Prostate gland (tissue), 2 donors: Measurements from ENCODE around the gene NUBP2. TPM values are rescaled to one million over a fixed set of nuclear protein-coding genes. Genes with fewer than 3 reads are reported as not detected.

Experiments
- DNase-seq: peaks from one replicate; pipeline ENCODE4 v3.0.0-alpha.2; 2019; ENCODE audit warnings: low spot score
- H3K27ac ChIP-seq, 2 donors: fragments of 200-600 bp; sonication (generic); 2 replicates each; pipeline ENCODE4 v1.5.1; 2017 to 2019
- H3K27me3 ChIP-seq: fragments of 200-600 bp; sonication (generic); replicated peaks from 2 replicates; pipeline ENCODE4 v1.5.1; 2019; ENCODE audit not compliant: insufficient read depth
- H3K36me3 ChIP-seq, 2 donors: fragments of 200-600 bp; sonication (generic); 1 replicate in 1 of 2; 2 replicates in 1 of 2; pipeline versions ENCODE4 v1.5.1 to v1.8.1; 2017 to 2019
- H3K4me1 ChIP-seq: fragments of 200-600 bp; sonication (generic); replicated peaks from 2 replicates; pipeline ENCODE4 v1.5.1; 2019
- H3K4me3 ChIP-seq, 2 donors: fragments of 200-600 bp; sonication (generic); 2 replicates each; pipeline ENCODE4 v1.5.1; 2017 to 2019
- H3K9me3 ChIP-seq: fragments of 200-600 bp; sonication (generic); 2 replicates; pipeline ENCODE4 v1.5.1; 2017
- CTCF ChIP-seq, 4 experiments: fragments of 200-600 bp in 2 of 4; fragments of 450-650 bp in 2 of 4; sonication (generic) in 2 of 4; IDR thresholded peaks; 1 replicate in 3 of 4; 2 replicates in 1 of 4; pipeline ENCODE4 v1.5.1; 2016 to 2019; ENCODE audit warnings: antibody characterized with exemption in 4 of 4, mild to moderate bottlenecking in 2 of 4, moderate library complexity in 2 of 4
- POLR2A ChIP-seq: fragments of 450-650 bp; IDR thresholded peaks from one replicate; pipeline ENCODE4 v1.6.1; 2016; ENCODE audit warnings: antibody characterized with exemption, mild to moderate bottlenecking
- POLR2AphosphoS5 ChIP-seq: sonication (generic); formaldehyde crosslinking; IDR thresholded peaks from one replicate; pipeline ENCODE4 v1.6.1; 2017; ENCODE audit warnings: antibody characterized with exemption
- WGBS: methylation state at CpG from one replicate; pipeline ENCODE4 v1.1.5; 2018; 5-methylcytosine and 5-hydroxymethylcytosine counted together
- intact Hi-C: fragments of 100-400 bp; cut with DNase I; formaldehyde crosslinking; loops from one replicate; pipeline ENCODE4 v1.14.2; 2022
- total RNA-seq, 2 donors: library from RNA; depleted of rRNA; stranded (reverse); fragments of >200 nt; gene quantifications; one replicate each; pipeline ENCODE4 v1.1.0, GENCODE V29; 2016

Gene NUBP2
- total RNA-seq, 2 donors from 2014 or later = 98.4 to 233 TPM

GRCh38 chr16:1740781-1741490, 41.8 kb upstream of the NUBP2 start:
- 90% methylated on average over 30 of the region's 30 CpGs for WGBS
- Histone ChIP-seq H3K9me3 (no peaks in the 10 kb centered on the region), H3K27ac (no peak overlapping the region), H3K36me3 (no peaks in the 10 kb centered on the region), H3K4me3 (no peak overlapping the region), H3K4me1 (no peaks in the 10 kb centered on the region), H3K27me3 (no peaks in the 10 kb centered on the region)
- intact Hi-C loops = no loop called here
- TF ChIP-seq POLR2AphosphoS5 (no peak), CTCF (IDR thresholded peaks at IDR 0.05) (no peak), POLR2A (no peak)
- no peak for DNase-seq

- 93% methylated on average over 18 of the region's 19 CpGs for WGBS
- intact Hi-C loops = no loop called here
- H3K4me3 ChIP-seq = no peak overlapping the region
Measured at GRCh38 chr16:1741553-1742165, 41.1 kb upstream of the NUBP2 start.

GRCh38 chr16:1743376-1744337, 39.1 kb upstream of the NUBP2 start:
- Histone ChIP-seq H3K4me3 (no peak overlapping the region), H3K36me3 (peaks cover 6 to 7% of the 10 kb centered on the region in 2 donors), H3K27me3 (no peaks in the 10 kb centered on the region), H3K9me3 (no peaks in the 10 kb centered on the region), H3K4me1 (no peaks in the 10 kb centered on the region), H3K27ac (no peak overlapping the region)
- TF ChIP-seq CTCF (IDR thresholded peaks at IDR 0.05) (no peak), POLR2A (no peak), POLR2AphosphoS5 (no peak)
- no peak for DNase-seq
- WGBS = 87% methylated on average over 29 of the region's 32 CpGs
- intact Hi-C loops = no loop called here

More at GRCh38 chr16:1741553-1742165, 41.1 kb upstream of the NUBP2 start:
- Histone ChIP-seq H3K27ac (no peak overlapping the region), H3K4me1 (no peaks in the 10 kb centered on the region), H3K36me3 (no peaks in the 10 kb centered on the region), H3K27me3 (no peaks in the 10 kb centered on the region), H3K9me3 (no peaks in the 10 kb centered on the region)
- no peak for DNase-seq
- no peak for TF ChIP-seq POLR2AphosphoS5

- no peak for TF ChIP-seq POLR2A
- TF ChIP-seq CTCF (IDR thresholded peaks at IDR 0.05) = no peak
- no peak for TF ChIP-seq POLR2AphosphoS5
- H3K27ac ChIP-seq = no peak overlapping the region
- no peaks in the 10 kb centered on the region for H3K4me1 ChIP-seq
- no peak for DNase-seq
- intact Hi-C loops = no loop called here
- WGBS = 88% methylated on average over 24 of the region's 24 CpGs
- H3K4me3 ChIP-seq = no peak overlapping the region
- peaks cover 6 to 7% of the 10 kb centered on the region in 2 donors for H3K36me3 ChIP-seq
- no peaks in the 10 kb centered on the region for H3K9me3 ChIP-seq
- H3K27me3 ChIP-seq = no peaks in the 10 kb centered on the region
Measured at GRCh38 chr16:1744338-1744840, 38.4 kb upstream of the NUBP2 start.
